Smooth muscle cell (in vitro differentiated cells): Measurements from ENCODE around the gene IL25. TPM values are rescaled to one million over a fixed set of nuclear protein-coding genes. Genes with fewer than 3 reads are reported as not detected.
A peak's percentile ranks its signal among the peaks of the same experiment; 100 is the strongest.

Experiments used
- DNase-seq: peaks from one replicate; lab custom pipeline; 2025; ENCODE audit not compliant: unreplicated experiment; lab: John Stamatoyannopoulos, UW
- H2AFZ ChIP-seq: fragments of 200-600 bp; sonication (generic); 2 replicates; pipeline ENCODE4 v1.6.0; 2016; ENCODE audit warnings: antibody characterized with exemption, low read depth, mild to moderate bottlenecking
- H3F3A ChIP-seq: fragments of 200-600 bp; sonication (generic); 2 replicates; pipeline ENCODE4 v1.6.0; 2017; ENCODE audit warnings: antibody characterized with exemption, low read depth
- H3K27ac ChIP-seq: fragments of 200-600 bp; sonication (generic); 2 replicates; pipeline ENCODE4 v1.5.1; 2016; ENCODE audit warnings: low read depth, mild to moderate bottlenecking
- H3K27me3 ChIP-seq: fragments of 200-600 bp; sonication (generic); 2 replicates; pipeline ENCODE4 v1.6.1; 2016; ENCODE audit warnings: low read depth, mild to moderate bottlenecking
- H3K36me3 ChIP-seq: fragments of 200-600 bp; sonication (generic); 2 replicates; pipeline ENCODE4 v1.5.1; 2016; ENCODE audit warnings: low read depth
- H3K4me1 ChIP-seq: fragments of 200-600 bp; sonication (generic); 2 replicates; pipeline ENCODE4 v1.5.1; 2016; ENCODE audit warnings: low read depth
- H3K4me2 ChIP-seq: fragments of 200-600 bp; sonication (generic); 2 replicates; pipeline ENCODE4 v1.6.0; 2016; ENCODE audit warnings: mild to moderate bottlenecking
- H3K4me3 ChIP-seq: fragments of 200-600 bp; sonication (generic); 2 replicates; pipeline ENCODE4 v1.5.1; 2016; ENCODE audit warnings: mild to moderate bottlenecking
- H3K79me2 ChIP-seq: fragments of 200-600 bp; sonication (generic); 2 replicates; pipeline ENCODE4 v1.6.0; 2016; ENCODE audit warnings: low read depth, mild to moderate bottlenecking
- H3K9ac ChIP-seq: fragments of 200-600 bp; sonication (generic); 2 replicates; pipeline ENCODE4 v1.6.0; 2016; ENCODE audit warnings: low read depth
- H3K9me3 ChIP-seq: fragments of 200-600 bp; sonication (generic); replicated peaks from 2 replicates; pipeline ENCODE4 v1.5.1; 2016; ENCODE audit warnings: low read depth
- H4K20me1 ChIP-seq: fragments of 200-600 bp; sonication (generic); 2 replicates; pipeline ENCODE4 v1.6.0; 2016; ENCODE audit warnings: low read depth
- CTCF ChIP-seq: fragments of 200-600 bp; sonication (generic); IDR thresholded peaks from 2 replicates; pipeline ENCODE4 v1.5.1; 2017; ENCODE audit warnings: borderline replicate concordance, mild to moderate bottlenecking, antibody characterized with exemption; ENCODE audit not compliant: insufficient read depth, poor library complexity, severe bottlenecking
- WGBS: methylation state at CpG from one replicate; pipeline ENCODE4 v1.1.7; 2016; ENCODE audit warnings: low lambda C conversion rate; 5-methylcytosine and 5-hydroxymethylcytosine counted together
- polyA plus RNA-seq: library from polyadenylated mRNA; unstranded; fragments of >200 nt; fragmentation: Nextera tagmentation; extraction: Ambion mirVana; gene quantifications from 2 replicates; pipeline ENCODE4 v1.2.1, GENCODE V29; 2016
- total RNA-seq: library from RNA; depleted of rRNA; stranded (reverse); fragments of >200 nt; gene quantifications from 2 replicates; pipeline ENCODE4 v1.2.3, GENCODE V29; 2014

Gene IL25
- total and polyA plus RNA-seq, 2 experiments from 2014 or later: not detected

GRCh38 chr14:23359722-23360447 lies 12.7 kb upstream of the IL25 start:
- no peaks in the 10 kb centered on the region for H3K36me3 ChIP-seq
- no peak overlapping the region for H3K27ac ChIP-seq
- 96% methylated on average over 20 of the region's 22 CpGs for WGBS
- no peak overlapping the region for H3K9ac ChIP-seq
- peaks cover 41% of the 10 kb centered on the region for H4K20me1 ChIP-seq
- H3K79me2 ChIP-seq: peaks cover 41% of the 10 kb centered on the region
- no peaks in the 10 kb centered on the region for H3K27me3 ChIP-seq
- H3F3A ChIP-seq: peaks cover 35% of the 10 kb centered on the region
- no peaks in the 10 kb centered on the region for H3K9me3 ChIP-seq
- DNase-seq: no peak
- TF ChIP-seq CTCF: no peak
- no peak overlapping the region for H3K4me3 ChIP-seq
- peaks cover 33% of the 10 kb centered on the region for H3K4me1 ChIP-seq
- no peak overlapping the region for H2AFZ ChIP-seq
- H3K4me2 ChIP-seq: no peak overlapping the region

- H3K9ac ChIP-seq: no peak overlapping the region
- H3K4me3 ChIP-seq: no peak overlapping the region
- H2AFZ ChIP-seq: no peak overlapping the region
- no peaks in the 10 kb centered on the region for H3K27me3 ChIP-seq
- H3K79me2 ChIP-seq: peaks cover 47% of the 10 kb centered on the region
- H3F3A ChIP-seq: peaks cover 29% of the 10 kb centered on the region
- peak overlapping the region; percentile 80 for H3K27ac ChIP-seq
- H3K9me3 ChIP-seq: no peaks in the 10 kb centered on the region
- DNase-seq: no peak
- TF ChIP-seq CTCF: no peak
- WGBS: 86% methylated on average over 10 of the region's 11 CpGs
- H4K20me1 ChIP-seq: peaks cover 41% of the 10 kb centered on the region
- no peaks in the 10 kb centered on the region for H3K36me3 ChIP-seq
- H3K4me2 ChIP-seq: no peak overlapping the region
- H3K4me1 ChIP-seq: peaks cover 33% of the 10 kb centered on the region
Measured at GRCh38 chr14:23360496-23360895, 12.1 kb upstream of the IL25 start.

- no peak for TF ChIP-seq CTCF
- Histone ChIP-seq H3K36me3 (no peaks in the 10 kb centered on the region), H3K9me3 (no peaks in the 10 kb centered on the region), H3F3A (peaks cover 32% of the 10 kb centered on the region), H3K4me2 (no peak overlapping the region), H3K27ac (peak overlapping the region; percentile 80), H3K9ac (peak overlapping the region; percentile 26), H3K27me3 (no peaks in the 10 kb centered on the region), H3K4me1 (peaks cover 33% of the 10 kb centered on the region), H3K79me2 (peaks cover 49% of the 10 kb centered on the region), H4K20me1 (peaks cover 41% of the 10 kb centered on the region), H2AFZ (no peak overlapping the region), H3K4me3 (no peak overlapping the region)
- no peak for DNase-seq
Measured at GRCh38 chr14:23361320-23361719, 11.3 kb upstream of the IL25 start.

GRCh38 chr14:23361763-23362162 lies 10.8 kb upstream of the IL25 start:
- no peak for TF ChIP-seq CTCF
- peaks cover 41% of the 10 kb centered on the region for H4K20me1 ChIP-seq
- peaks cover 49% of the 10 kb centered on the region for H3K79me2 ChIP-seq
- no peaks in the 10 kb centered on the region for H3K27me3 ChIP-seq
- H3K9ac ChIP-seq: peak overlapping the region; percentile 26
- no peaks in the 10 kb centered on the region for H3K36me3 ChIP-seq
- no peak overlapping the region for H2AFZ ChIP-seq
- H3F3A ChIP-seq: peaks cover 32% of the 10 kb centered on the region
- no peak for DNase-seq
- H3K9me3 ChIP-seq: no peaks in the 10 kb centered on the region
- peak overlapping the region; percentile 80 for H3K27ac ChIP-seq
- 96% methylated on average over 6 of the region's 6 CpGs for WGBS
- no peak overlapping the region for H3K4me3 ChIP-seq
- H3K4me2 ChIP-seq: no peak overlapping the region
- H3K4me1 ChIP-seq: peaks cover 34% of the 10 kb centered on the region
